ENCODE results near the gene EHD4.

EHD4 gene

DNA sequence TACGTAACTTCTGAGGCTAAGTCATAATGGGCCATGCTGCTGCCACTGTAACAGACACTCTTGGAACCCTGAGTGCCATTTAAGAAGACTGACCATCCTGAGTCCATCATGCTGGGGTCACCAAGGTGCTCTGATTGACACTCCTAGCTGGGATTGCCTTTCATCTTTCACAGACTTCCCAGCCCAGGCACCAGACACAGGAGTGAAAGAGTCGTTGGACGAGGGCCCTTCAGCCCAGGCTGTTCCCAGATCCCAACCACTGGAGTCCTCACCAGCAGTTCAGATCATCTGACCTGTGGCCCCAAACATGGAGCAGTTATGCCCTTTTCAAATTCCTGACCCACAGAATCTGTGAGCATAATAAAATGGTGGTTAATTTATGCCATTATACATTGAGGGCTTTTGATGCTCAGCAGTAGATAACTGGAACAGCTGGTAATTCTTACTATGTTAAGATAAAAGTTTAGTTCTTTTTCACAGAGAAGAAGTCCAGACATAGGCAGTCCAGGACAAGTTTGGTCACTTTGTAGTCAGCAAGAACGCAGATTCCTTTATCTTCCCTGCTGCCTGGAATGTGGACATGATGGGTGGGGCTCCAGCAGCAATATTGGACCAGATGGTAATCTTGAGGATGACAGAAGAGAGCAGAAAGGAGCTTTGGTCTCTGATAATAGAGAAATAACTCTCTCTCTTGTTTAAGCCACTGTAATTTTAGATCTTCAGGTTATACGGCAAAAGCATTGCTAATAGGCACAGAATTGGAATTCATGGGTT is 7.3 kb upstream of the EHD4 start:
- no peak for FAIRE-seq

DNA sequence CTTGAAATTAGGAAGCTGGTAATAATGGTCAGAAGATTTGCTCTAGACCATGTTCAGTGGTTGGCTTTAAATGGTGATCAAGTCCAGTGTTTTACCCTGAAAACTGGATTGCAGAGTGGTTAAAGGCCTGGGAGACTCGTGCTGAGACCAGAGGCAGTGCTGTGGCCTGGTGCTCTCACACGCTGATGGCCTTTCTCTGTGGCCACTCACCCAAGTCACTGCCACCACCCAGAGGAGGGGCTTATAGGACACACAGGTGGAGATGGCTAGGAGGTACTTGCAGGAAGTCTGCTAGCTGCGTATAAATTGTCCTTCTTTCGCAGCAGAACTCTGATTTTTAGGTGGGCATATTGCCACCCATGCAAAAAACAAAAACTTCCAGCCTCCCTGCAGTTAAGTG is 6.2 kb upstream of the EHD4 start:
- no peak for FAIRE-seq

DNA sequence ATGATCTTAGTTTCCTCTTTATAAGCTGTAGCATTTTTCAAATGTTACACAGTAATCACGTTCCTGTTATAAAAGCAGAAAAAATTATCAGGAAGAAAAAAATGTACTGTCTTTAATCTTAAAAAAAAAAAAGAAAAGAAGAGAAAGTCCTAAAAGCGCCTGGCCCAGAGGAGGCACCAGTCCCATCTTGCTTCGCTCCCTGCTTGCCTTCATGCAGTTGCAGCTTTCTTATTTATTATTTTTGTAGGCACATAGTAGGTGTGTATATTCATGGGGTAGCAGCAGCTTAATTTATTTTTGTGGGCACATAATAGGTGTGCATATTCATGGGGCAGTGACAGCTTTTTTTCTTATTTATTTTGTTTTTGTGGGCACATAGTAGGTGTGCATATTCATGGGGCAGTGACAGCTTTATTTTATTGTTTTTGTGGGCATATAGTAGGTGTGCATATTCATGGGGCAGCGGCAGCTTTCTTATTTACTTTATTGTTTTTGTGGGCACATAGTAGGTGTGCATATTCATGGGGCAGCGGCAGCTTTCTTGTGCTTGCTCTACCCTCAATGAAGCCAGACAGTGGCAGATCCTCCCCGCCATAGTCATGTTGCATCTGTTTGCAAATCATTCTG is 5.5 kb upstream of the EHD4 start:
- no peak for FAIRE-seq

GRCh38 chr15:41975669-41976068 is 3.3 kb upstream of the EHD4 start:
- no peak for FAIRE-seq

GRCh38 chr15:41974041-41974440 is 1.7 kb upstream of the EHD4 start:
- FAIRE-seq, result no peak

GRCh38 chr15:41971895-41972252 is 483 bp downstream of the EHD4 start:
- no peak for FAIRE-seq

GRCh38 chr15:41971089-41971894 is 1.1 kb downstream of the EHD4 start:
- no peak for FAIRE-seq

- no peak for FAIRE-seq
These were observed 1.9 kb downstream of the EHD4 start for GRCh38 chr15:41970456-41970855.

GRCh38 chr15:41969851-41970431 is 2.4 kb downstream of the EHD4 start:
- no peak for FAIRE-seq

GRCh38 chr15:41968701-41969100 is 3.7 kb downstream of the EHD4 start:
- FAIRE-seq, result no peak

- no peak for FAIRE-seq
These were observed 4.7 kb downstream of the EHD4 start for GRCh38 chr15:41967506-41968206.

DNA sequence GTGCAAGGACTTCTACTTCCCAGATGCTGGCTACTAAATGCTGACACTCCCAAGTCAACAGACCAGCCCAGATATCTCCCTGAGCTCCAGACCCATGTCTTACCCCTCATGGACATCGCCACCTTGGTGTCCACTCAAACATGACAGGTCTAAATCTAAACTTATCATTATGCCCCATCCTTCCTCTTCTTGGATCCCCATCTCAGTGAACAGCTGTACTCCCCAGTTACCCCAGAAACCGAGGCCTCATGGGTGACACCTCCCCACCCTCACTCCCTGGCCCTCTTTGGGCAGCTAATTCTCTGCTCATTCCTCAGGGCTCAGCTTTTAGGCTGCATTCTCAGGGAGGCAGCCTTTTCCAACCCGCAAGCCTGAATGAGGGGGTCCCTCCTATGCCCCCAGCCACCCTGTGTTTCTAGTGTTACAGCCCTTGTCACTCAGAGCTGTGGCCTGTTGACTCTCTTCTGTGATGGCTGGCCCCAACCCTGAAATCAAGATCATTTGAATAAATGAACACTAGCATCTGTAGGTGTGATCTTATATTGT is 5.4 kb downstream of the EHD4 start:
- no peak for FAIRE-seq

DNA sequence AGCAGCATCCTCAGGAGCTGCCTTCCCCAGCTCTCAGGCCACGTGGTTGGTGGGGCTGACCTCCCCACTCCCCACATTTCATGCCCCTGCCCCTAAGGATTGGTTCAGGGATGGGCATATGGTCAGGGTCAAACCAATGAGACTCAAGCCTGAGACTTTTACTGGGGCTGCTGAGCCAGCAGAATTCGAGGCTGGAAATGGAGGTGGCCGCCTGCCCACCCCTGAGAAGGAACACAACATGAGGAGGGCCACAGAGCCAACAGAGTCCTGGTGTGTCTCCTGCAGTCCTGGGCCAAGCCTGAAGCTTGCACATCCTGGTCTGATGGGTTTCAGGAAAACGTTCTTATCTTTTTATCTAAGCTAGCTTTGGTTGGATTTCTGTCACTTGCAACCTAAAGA is 5.9 kb downstream of the EHD4 start:
- no peak for FAIRE-seq

DNA sequence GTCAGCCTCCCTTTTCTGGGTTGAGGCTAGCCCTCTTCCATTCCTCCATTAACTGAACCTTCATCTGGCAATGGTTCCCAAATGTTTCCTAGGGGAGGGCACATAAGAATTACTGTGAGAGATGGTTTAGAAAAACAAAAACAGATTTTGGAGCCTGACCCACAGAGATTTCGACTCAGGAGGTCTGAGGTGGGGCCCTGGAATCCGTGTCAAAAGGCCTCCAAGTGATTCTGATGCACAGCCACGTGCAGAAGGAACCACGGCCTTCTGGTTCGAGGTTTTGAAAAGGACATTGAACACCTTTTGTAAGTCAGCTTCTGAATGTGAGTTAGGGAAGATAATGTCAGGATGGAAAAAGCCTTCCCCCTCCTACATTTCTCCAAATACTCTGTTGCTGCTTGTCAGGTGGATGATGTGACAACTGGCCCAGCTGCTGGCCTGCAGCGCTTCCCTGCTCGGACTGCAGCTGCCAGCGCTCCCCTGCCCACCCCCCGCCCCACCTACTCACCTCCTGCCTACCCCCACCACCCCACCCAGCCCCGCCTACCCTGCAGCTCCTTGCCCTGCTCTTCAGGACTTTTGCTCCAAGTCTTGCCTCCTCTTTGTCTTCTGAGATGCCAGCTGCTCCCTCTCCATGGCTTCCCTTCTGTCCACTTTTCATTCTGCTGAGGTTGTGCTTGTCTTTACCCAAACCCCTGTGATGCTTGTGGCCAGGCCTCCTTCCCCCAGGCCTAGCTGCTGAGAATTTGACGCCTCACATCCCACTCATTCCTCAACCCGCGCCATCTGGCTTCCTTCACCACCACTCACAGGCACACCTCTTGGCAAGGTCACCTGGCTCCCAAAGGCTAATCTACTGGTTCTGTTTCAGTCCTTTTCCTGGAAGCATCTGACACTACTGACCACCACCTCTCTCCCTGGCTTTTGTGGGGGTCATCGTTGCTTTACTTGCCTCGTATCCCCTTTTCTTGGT is 6.6 kb downstream of the EHD4 start:
- FAIRE-seq, result no peak

- no peak for FAIRE-seq
These were observed 10.7 kb downstream of the EHD4 start for GRCh38 chr15:41961595-41962202.

DNA sequence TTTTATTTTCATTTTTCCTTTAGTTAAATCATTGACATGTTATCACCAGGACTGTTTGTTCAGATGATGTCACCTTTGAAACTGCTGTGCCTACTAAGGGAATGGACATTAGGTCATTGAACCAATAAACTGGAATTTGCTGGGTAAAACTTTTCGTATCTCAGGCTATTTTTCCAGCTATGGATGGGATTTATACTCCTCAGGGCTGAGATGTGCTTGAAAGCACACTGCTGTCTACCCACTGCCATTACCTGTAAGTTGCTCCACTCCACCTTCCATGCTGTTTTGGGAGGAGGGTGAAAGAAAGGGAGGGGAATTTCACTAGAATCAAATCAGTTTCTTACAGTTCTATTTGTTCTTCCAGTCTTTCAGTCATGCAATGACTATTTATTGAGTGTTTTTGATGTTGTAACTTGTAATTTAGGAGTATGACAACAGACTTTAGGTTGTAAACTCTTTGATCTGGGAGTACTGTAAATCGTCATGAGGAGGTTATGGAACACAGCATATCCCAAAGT is 11.3 kb downstream of the EHD4 start:
- FAIRE-seq, result peak; percentile 47

DNA sequence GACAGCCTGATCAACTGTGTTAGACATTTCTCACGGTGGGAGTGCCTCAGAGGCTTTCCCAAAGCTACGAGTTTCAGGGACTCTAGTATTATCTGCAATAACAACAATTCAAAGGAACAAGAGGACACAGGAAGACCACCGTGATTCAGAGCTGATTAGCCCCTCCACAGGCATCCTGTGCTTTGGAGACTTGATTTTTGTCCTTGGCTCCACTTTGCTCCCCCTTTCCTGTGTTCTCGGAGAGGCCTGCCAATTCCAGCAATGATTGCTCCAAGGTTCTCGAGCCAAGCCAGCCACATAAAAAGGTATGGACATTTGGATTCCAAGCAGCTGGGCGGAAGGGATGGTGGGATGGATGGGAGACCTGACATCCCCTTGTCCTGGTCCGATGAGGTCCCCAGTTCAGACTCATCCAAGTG is 14.3 kb downstream of the EHD4 start:
- no peak for FAIRE-seq

GRCh38 chr15:41957021-41957897 is 15.1 kb downstream of the EHD4 start:
- no peak for FAIRE-seq

DNA sequence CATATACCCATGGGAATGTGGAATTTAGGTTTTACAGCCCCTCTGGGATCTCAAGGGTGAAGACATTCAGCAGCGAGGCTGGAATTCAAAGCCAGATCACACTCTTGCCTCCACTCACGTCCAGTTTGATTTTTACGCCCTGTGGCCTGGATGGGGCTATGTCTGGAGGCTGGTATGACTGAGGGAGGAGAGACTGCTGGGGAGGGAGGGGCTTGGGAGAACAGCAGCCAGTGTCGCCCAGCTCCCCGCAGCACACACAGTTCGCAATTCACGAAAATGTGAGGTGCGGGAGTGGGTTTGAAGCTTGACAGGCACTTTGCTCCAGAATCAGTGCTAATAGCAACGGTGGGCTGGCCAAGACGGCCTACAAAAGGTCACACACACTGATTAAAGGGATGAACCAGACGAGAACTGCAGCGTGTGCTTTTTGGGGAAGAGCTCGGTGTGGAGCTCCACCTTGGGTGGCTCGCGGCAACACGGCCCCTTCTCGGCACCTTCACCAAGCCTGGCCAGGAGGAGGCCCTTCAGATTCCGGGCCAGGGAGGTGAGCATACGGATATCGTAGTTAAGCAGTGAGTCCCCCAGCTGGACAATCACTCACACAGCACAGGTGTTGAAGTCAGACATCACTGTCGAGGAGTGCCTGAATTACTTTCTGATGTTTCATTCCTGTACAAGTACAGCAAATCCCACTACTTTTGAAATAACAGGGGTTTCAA is 16.4 kb downstream of the EHD4 start:
- FAIRE-seq, result no peak
